ENCODE measurements around the gene SLC6A2.

DNA sequence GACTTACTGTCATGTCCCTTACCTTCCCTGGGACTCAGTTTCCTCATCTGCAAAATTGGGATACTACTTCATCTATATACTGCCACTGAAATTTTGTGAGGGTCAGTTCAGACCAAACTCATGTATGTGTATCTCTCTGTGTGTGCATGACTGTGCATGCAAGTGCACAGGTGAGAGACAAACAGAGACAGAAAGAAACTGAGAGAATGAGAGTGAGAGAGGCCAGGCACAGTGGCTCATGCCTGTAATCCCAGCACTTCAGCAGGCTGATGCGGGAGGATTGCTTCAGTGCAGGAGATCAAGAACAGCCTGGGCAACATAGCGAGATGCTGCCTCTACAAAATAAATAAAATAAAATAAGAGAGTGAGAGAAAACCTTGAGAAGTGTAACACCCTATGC, 32.1 kb upstream of the SLC6A2 start:
- TF ChIP-seq, protein P1, sequence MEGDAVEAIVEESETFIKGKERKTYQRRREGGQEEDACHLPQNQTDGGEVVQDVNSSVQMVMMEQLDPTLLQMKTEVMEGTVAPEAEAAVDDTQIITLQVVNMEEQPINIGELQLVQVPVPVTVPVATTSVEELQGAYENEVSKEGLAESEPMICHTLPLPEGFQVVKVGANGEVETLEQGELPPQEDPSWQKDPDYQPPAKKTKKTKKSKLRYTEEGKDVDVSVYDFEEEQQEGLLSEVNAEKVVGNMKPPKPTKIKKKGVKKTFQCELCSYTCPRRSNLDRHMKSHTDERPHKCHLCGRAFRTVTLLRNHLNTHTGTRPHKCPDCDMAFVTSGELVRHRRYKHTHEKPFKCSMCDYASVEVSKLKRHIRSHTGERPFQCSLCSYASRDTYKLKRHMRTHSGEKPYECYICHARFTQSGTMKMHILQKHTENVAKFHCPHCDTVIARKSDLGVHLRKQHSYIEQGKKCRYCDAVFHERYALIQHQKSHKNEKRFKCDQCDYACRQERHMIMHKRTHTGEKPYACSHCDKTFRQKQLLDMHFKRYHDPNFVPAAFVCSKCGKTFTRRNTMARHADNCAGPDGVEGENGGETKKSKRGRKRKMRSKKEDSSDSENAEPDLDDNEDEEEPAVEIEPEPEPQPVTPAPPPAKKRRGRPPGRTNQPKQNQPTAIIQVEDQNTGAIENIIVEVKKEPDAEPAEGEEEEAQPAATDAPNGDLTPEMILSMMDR (conservative IDR thresholded peaks at IDR 0.05; ENCODE audit: low read depth, low read length), result no peak
- TF ChIP-seq EZH2 (IDR thresholded peaks at IDR 0.05; ENCODE audit: low read length, unreplicated experiment) (no peak), EZH2phosphoT487 (IDR thresholded peaks at IDR 0.05; ENCODE audit: borderline replicate concordance, low read length) (no peak)

Data from PC-3 (cell line).